ENCODE measurements around the gene BRD2. TPM values are rescaled to one million over a fixed set of nuclear protein-coding genes. Genes with fewer than 3 reads are reported as not detected.

BRD2 gene
- total RNA-seq, 6 experiments from 2014 or later = 147 to 163 (median 157) TPM

DNA sequence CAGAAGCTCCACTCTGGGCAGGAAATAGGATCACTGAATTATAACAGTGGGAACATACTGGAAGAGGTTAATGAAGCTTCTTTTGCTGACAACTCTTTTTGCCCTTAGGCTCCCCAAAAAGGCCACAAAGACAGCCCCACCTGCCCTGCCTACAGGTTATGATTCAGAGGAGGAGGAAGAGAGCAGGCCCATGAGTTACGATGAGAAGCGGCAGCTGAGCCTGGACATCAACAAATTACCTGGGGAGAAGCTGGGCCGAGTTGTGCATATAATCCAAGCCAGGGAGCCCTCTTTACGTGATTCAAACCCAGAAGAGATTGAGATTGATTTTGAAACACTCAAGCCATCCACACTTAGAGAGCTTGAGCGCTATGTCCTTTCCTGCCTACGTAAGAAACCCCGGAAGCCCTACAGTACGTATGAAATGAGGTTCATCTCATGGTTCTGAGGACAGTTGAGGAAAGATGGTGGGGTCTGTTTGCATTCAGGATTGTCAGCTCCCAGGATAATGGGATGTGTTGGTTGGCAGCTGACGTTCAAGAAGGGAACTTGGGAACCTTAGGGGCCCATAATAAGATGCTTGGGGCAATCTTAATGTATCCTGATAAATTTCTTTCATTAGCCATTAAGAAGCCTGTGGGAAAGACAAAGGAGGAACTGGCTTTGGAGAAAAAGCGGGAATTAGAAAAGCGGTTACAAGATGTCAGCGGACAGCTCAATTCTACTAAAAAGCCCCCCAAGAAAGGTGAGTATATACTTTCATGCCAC lies 11.5 kb downstream of the BRD2 start:
- Mint-ChIP-seq H3K4me1 (ENCODE audit: low read depth) (peaks cover 56% of the 10 kb centered on the region), H3K9me3 (no peaks in the 10 kb centered on the region), H3K27me3 (ENCODE audit: insufficient read depth) (peaks cover 31% of the 10 kb centered on the region), H3K4me3 (peak overlapping the region; percentile 17; the same call in 1 of the 2 replicates), H3K36me3 (ENCODE audit: low read depth) (peaks cover 69% of the 10 kb centered on the region), H3K27ac (peak overlapping the region; percentile 43)
- DNase-seq = no peak
- no peak for TF ChIP-seq CTCF (IDR thresholded peaks at IDR 0.05)

DNA sequence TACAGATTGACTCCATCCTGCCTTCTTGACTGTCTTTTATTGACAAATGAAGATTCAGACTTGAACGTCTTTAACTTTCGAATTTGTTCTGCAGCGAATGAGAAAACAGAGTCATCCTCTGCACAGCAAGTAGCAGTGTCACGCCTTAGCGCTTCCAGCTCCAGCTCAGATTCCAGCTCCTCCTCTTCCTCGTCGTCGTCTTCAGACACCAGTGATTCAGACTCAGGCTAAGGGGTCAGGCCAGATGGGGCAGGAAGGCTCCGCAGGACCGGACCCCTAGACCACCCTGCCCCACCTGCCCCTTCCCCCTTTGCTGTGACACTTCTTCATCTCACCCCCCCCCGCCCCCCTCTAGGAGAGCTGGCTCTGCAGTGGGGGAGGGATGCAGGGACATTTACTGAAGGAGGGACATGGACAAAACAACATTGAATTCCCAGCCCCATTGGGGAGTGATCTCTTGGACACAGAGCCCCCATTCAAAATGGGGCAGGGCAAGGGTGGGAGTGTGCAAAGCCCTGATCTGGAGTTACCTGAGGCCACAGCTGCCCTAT lies 12.2 kb downstream of the BRD2 start:
- TF ChIP-seq CTCF (IDR thresholded peaks at IDR 0.05) = no peak
- H3K27ac Mint-ChIP-seq = peak overlapping the region; percentile 43
- no peak for DNase-seq
- H3K4me1 Mint-ChIP-seq (ENCODE audit: low read depth) = peaks cover 49% of the 10 kb centered on the region
- H3K4me3 Mint-ChIP-seq = no peak overlapping the region
- peaks cover 62% of the 10 kb centered on the region for H3K36me3 Mint-ChIP-seq (ENCODE audit: low read depth)
- H3K9me3 Mint-ChIP-seq = no peaks in the 10 kb centered on the region
- H3K27me3 Mint-ChIP-seq (ENCODE audit: insufficient read depth) = peaks cover 31% of the 10 kb centered on the region

DNA sequence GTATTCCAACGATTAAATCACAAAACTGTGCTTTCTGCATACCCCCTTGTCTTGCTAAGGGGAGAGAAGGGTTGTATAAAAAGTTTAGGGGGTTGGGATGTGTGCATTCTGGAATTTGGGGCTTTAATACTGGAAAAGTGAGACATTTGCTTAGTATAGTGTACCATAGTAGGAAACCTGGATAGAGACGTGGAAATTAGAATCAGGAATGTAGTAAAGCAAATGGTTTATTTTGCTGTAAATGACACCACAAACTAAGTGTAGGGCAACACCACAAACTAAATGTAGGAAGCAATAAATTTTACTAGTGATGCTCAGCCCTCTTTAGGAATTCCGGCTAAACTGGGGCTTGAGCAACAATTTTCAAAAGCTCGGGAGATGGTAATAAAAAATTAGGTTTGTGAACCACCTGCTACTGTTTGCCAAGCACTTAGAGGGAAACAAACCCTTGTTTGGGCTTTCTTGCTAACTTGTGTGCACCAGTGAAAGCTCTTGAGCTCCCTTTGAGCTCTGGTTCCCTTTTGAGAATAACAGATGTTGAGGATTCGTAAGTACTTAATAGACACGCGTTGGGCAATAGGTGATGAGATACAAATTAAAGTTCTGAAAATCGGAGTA lies 13.8 kb downstream of the BRD2 start:
- Mint-ChIP-seq H3K36me3 (ENCODE audit: low read depth) (peaks cover 46% of the 10 kb centered on the region), H3K27ac (peak overlapping the region; percentile 63), H3K9me3 (no peaks in the 10 kb centered on the region), H3K27me3 (ENCODE audit: insufficient read depth) (peaks cover 30% of the 10 kb centered on the region), H3K4me3 (no peak overlapping the region; the same call in 1 of the 2 replicates), H3K4me1 (ENCODE audit: low read depth) (peaks cover 33% of the 10 kb centered on the region)
- DNase-seq = no peak
- TF ChIP-seq CTCF (IDR thresholded peaks at IDR 0.05) = no peak

- peak overlapping the region; percentile 63 for H3K27ac Mint-ChIP-seq
- peaks cover 26% of the 10 kb centered on the region for H3K27me3 Mint-ChIP-seq (ENCODE audit: insufficient read depth)
- no peaks in the 10 kb centered on the region for H3K9me3 Mint-ChIP-seq
- peaks cover 39% of the 10 kb centered on the region for H3K36me3 Mint-ChIP-seq (ENCODE audit: low read depth)
- TF ChIP-seq CTCF (IDR thresholded peaks at IDR 0.05) = no peak
- DNase-seq = no peak
- H3K4me3 Mint-ChIP-seq = no peak overlapping the region
- peaks cover 26% of the 10 kb centered on the region for H3K4me1 Mint-ChIP-seq (ENCODE audit: low read depth)
Observed at GRCh38 chr6:32982702-32983492, 14.5 kb downstream of the BRD2 start.

GRCh38 chr6:32983493-32983848 lies 15.1 kb downstream of the BRD2 start:
- no peaks in the 10 kb centered on the region for H3K9me3 Mint-ChIP-seq
- peaks cover 23% of the 10 kb centered on the region for H3K4me1 Mint-ChIP-seq (ENCODE audit: low read depth)
- peaks cover 33% of the 10 kb centered on the region for H3K36me3 Mint-ChIP-seq (ENCODE audit: low read depth)
- no peak for TF ChIP-seq CTCF (IDR thresholded peaks at IDR 0.05)
- no peak overlapping the region for H3K4me3 Mint-ChIP-seq
- no peak for DNase-seq
- peak overlapping the region; percentile 44 for H3K27ac Mint-ChIP-seq
- peaks cover 27% of the 10 kb centered on the region for H3K27me3 Mint-ChIP-seq (ENCODE audit: insufficient read depth)
